GM21723 (cell line): Measurements from ENCODE around the gene ALDH1A2.

Experiments used
- ATAC-seq: cut with Tn5 transposase; IDR thresholded peaks from one replicate; pipeline ENCODE4 v1.9.1; 2021; ENCODE audit warnings: mild to moderate bottlenecking, moderate library complexity; ENCODE audit not compliant: unreplicated experiment

The ALDH1A2 gene

DNA sequence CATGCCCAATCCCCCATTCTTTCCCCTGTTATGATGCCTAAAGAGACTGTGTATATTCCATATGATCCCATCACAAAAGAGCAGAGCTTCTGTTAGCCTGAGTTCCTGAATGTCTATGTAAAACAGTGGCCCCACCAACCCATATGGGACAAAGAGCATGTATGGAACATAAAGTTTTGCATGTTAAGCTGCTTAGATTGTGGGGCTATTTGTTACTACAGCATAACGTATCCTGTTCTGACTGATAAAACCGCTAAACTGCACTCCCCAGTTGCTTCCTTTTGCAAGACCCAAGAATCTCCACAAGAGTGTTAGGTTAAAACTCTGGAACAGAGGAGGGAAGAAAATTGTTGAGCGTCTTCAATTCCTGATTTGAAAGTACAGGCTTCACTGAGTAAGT is 154.8 kb downstream of the ALDH1A2 start:
- no peak for ATAC-seq

DNA sequence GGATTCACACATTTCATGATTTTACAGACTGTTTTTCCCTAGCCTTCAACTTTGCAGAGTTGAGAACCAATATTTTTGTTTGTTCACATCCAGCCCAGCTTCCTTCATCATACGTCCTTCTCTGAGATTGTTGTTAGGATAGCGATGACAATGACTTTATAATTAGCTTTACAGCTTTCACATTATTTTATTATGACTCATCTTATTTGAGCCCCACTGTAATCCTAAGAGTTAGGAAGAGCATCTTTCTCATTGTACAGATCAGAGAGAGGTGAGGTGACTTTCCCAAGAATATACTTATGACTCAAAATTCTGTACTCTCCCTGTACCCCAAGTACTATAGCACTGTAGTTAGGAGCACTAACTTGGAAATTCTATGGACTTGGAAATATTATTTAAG is 156.1 kb downstream of the ALDH1A2 start:
- ATAC-seq, result no peak

DNA sequence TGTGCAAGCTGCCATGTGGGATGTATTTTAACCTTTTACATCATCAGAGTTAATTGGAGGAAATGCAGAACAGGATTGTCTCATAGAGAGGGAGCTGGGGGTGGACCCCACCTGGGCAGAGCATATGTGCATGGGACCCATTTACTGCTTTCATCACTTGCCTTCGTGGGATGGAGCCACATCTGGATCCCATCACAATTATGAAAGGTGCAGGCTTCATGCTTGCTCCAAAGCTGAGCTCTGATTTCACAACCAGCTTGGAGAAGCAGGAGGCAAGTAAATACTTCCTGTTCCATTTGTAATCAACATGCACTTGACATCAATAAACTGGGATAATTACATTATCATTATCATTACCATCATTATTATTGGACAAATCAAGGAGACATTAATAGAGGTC is 161.9 kb downstream of the ALDH1A2 start:
- no peak for ATAC-seq
